GDM1 (cell line): ENCODE results near the gene UTP18.
"Not testable (repeated sequence)": the region's sequence is repeated elsewhere in the genome, so short reads cannot be mapped to it uniquely, and the experiment has no call there.

ENCODE experiments used
- DNase-seq: peaks from one replicate; lab custom pipeline; 2025; lab: John Stamatoyannopoulos, UW

Gene UTP18

DNA sequence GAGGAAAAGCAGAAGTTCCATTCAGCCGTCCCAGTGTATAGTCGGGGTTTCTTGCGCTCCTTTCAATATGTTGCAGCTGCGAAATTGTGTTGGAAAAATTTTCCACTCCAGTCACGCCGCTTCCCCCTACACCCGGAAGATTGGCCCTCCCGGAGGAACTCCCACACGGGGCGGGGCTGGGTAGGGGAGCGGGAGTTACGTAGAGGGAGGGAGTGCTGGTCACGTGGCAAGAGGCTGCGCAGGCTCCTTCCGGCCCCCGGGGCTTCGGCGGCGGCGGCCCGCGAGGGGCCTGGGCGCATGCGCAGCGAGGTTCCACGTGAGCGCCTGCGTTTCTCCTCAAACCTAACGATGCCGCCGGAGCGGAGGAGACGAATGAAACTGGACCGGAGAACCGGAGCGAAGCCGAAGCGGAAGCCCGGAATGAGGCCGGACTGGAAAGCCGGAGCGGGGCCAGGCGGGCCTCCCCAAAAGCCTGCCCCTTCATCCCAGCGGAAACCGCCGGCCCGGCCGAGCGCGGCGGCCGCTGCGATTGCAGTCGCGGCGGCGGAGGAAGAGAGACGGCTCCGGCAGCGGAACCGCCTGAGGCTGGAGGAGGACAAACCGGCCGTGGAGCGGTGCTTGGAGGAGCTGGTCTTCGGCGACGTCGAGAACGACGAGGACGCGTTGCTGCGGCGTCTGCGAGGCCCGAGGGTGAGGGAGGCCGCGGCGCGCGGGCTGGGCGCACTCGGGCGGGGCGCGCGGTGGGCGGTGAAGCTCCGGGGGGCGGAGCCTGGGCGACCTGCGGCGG is at the start of gene UTP18:
TSS of gene UTP18 (plus strand) at position 310 of the 787 bp plus-strand sequence. CDS start at position 349, 39 bp downstream.
- DNase-seq = peak; percentile 95

DNA sequence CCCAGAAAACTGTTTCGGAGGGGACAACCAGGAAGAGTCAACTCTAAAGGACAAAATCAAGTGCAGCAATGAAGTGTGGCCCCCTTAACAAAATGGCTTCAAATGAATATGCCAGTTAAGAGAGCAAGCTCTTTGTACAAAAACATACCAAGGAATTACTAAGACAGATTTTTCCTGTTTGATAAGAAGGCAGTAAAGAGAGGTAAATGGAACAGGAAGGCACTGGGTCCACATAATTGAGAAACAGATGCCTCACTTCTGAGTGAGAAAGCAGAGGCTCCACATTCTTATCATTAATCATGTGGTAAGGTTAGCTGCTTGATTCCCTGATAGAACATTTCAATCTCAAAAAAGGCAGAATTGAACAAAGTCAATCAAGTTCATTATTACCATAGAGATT is 45.4 kb upstream of the UTP18 start:
- no peak for DNase-seq

DNA sequence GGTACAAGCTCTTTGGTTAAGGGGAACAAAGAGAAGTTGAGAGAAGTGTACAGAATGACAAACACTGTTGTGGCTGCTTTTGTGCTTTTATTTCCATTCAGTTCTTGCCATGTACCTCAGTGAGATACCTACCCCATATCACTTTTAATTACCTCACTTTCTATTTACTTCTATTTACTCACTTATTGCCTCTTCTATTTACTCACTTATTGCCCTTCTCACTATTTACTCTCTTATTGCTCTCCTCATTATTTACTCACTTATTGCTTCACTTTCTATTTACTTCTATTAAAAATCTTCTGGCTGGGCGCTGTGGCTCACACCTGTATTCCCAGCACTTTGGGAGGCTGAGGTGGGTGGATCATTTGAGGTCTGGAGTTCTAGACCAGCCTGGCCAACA is 42.4 kb upstream of the UTP18 start:
- no peak for DNase-seq

DNA sequence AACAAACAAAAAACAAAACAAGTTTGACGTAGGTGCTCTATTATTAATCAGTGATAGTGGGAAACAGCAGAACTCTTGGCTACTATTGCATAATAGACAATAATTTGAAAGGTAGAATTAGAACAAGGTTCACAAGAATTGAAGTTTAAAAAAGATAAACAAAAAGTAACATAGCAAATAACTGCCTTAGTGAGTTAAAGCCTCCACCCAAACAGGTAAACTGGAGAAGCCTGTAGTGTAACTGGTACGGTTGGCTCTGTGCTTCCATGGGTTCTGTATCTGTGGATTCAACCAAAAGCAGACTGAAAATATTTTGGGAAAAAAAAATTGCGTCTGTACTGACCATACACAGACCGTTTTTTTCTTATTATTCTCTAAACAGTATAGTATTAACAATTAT is 39.0 kb upstream of the UTP18 start:
- no peak for DNase-seq

DNA sequence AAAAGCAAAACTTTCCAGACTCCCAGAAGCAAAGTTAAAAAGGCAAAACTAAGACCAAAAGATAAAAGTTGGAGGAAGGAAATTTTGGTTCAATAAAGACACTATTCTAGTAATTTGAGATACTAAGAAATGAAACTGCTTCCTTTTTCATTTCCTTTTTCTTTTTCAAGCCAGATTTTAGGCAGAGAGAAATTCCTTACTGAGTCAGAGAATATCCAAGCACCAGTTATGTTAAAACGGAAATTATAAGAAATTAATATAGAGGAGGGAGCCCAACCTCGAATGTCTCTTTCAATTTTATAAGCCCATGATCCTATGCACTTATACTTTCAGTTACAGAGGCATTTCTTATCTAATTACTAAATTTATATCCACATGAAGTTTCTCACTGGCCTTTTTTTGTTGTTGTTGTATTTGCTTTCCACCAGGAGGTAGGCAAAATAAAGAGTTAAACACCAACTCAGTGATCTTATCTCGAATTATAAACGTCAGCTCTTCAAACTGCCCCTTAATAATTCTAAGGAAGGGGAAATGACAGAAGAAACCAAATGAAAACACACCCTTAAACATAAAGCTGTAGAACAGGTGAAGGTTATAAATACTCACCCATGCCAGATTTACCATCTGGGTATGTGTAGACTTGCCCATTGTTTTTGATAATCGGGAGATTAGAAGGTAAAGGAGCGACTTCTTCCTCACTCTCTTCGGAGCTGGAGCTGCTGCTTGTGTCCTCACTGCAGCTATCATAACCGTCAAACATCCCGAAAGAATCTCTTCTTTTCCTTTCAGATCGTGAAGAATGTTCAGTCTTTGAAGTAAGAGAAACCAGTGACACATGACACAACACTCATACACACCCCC is 35.7 kb upstream of the UTP18 start:
- DNase-seq = no peak

DNA sequence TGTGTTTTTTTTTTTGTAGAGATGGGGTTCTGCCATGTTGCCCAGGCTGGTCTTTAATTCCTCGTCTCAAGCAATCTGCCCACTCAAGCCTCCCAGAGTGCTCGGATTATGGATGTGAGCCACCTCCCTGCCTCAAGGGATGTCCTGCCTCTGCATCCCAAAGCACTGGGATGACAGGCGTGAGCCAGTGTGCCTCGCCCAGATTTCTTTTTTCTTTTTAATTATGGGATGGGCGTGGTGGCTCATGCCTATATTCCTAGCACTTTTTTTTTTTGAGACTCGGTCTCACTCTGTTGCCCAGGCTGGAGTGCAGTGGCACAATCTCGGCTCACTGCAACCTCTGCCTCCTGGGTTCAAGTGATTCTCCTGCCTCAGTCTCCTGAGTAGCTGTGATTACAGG is 34.8 kb upstream of the UTP18 start:
- DNase-seq = not testable (repeated sequence)

DNA sequence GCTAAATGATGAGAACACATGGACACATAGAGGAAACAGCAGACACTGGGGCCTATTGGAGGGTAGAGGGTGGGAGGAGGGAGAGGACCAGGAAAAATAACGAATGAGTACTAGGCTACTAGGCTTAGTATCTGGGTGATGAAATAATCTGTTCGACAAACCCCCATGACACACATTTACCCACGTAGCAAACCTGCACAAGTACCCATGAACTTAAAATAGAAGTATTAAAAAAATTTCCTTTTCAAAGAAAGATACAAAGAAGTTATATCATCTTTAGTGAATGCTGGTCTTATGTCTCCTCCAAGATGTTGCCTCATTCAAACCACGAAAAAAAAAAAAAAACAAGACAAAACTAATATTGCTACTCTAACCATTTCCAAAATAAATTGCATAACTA is 32.2 kb upstream of the UTP18 start:
- DNase-seq = no peak

DNA sequence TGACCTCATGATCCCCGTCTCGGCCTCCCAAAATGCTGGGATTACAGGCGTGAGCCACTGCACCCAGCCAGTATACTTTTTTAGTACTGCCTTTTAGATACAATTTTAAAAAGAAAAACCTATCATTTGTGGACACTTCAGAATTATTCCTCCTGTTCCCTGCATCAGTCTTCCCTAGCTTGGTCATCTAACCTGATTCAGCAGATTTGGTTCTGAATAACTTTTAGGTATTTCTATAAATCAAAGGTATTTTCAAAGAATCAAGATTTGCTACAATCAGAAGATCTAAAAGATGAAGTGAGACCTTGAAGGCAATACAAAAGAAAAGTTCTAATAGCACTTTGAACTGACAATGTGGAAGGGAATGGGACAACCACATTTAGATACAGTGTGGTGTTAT is 30.5 kb upstream of the UTP18 start:
- DNase-seq = no peak

DNA sequence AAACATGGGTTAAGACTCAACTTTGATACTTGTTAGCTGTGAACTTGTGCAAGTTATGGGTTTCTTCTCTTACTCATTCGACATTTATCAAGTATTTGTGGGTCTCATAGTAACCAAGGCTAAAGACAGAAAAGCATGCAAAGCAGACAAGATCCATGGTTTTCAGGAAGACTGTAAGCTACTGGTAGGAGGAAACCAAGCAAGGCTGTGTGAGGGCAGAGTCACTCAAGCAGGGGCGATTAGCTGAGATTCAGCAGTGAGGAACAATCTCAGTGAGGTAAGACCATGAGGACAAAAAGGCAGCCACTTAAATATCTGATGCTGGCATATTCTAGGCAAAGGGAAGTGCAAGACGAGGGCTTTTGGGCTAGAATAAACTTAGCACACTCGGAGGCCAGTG is 30.0 kb upstream of the UTP18 start:
- DNase-seq = no peak

DNA sequence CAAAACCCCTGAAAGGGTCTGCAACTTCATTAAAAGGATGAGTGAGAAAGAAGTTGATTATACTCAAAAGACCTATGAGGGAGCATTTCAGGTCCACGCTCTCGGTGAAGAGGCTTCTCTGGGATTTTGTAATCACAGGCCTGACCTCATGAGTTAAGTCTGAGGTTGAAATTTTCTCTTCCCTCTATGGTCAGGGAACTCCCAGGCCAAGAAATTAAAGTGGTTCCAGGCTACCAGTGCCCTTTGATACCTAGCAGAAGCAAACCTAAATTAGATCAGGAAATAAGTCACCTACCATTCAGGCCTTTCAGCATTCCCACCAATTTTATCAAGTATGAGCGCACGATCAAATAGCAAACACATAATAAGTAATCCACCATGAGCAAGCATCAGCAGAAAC is 28.3 kb upstream of the UTP18 start:
- no peak for DNase-seq

DNA sequence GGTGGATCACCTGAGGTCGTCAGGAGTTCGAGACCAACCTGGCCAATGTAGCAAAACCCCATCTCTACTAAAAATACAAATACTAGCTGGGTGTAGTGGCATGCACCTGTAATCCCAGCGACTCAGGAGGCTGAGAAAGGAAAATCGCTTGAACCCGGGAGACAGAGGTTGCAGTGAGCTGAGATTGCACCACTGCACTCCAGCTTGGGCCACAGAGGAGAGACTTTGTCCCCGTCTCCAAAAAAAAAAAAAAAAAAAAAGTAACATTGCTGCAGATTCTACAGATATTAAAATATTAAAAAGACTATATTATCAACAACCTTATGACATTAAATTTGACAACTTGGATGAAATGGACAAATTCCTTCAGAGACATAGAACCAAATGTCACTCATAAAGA is 26.2 kb upstream of the UTP18 start:
- no peak for DNase-seq

DNA sequence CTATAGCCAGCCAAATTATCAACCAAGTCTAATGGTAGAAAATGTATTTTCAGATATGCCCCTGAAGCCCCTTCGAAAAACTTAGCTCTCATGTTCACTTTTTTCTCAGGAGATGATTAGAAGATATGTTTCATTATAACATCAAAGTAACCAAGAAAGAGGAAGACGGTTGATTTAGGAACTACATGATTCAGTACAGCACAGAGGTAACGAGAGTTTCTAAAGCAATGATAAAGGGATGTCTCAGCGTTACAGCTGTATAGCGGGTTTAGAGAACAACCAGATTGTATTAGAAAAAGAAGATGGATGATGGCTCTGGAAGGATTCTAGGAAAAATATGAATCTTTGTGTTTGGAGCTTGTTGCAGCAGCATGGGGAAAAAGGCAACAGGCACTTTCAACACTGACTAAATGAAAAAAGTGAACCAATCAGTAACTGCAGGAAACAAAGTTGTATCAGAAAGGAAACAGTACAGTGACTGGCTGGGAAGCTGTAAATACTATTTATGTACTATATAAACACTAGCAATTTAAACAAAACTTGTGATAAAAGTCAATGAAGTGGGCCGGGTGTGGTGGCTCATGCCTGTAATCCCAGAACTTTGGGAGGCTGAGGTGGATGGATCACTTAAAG is 22.0 kb upstream of the UTP18 start:
- DNase-seq = no peak

DNA sequence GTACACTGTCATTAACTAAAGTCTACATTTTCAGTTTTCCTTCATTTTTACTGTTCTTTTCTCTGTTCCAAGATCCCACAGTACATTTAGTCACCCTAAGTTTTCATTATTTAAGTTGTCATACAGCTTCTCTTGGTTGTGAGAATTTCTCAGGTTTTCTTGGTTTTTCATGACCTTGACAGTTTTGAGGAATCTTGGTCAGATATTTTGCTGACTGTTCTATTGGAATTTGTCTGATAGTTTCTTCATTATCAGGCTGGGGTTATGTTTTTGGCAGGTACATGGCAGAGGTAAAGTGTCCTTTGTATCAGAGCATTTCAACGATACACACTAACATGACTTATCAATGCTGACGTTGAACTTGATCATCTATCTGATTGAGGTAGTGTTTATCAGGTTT is 20.1 kb upstream of the UTP18 start:
- DNase-seq = no peak

DNA sequence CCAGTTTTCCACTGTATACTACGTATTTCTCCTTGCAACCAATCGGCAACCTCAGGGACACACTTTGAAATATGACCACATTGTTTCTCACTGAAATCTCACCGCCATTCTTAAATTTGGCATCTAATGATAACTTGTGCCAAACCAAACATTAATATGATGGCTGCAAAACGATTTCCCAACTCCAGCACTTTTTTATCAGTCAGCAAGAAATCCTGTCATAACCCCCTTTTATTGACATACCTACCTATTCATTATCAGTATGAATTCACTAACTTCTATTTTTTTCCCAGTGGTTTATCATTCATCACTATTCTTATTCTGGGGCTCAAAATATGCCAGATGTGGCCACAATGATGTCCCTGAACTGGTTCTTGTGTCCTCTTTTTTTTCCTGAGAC is 16.3 kb upstream of the UTP18 start:
- no peak for DNase-seq

DNA sequence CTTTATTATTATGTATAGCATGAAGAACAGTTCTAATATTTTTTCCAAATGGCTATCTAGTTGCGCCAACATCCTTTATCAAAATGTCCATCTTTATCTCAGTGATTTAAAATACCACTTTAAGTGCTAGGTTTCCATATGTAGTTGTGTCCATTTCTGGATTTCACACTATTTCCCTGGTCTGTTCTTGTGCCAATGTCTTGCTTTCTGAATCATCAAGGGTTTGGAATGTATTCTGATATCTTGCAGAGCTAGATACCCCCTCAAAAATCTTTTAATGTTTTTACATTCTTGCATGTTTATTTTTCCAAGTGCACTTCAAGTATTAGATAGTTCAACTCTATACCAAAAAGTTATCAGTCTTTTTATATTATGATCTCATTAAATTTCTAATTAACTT is 14.8 kb upstream of the UTP18 start:
- DNase-seq = no peak

DNA sequence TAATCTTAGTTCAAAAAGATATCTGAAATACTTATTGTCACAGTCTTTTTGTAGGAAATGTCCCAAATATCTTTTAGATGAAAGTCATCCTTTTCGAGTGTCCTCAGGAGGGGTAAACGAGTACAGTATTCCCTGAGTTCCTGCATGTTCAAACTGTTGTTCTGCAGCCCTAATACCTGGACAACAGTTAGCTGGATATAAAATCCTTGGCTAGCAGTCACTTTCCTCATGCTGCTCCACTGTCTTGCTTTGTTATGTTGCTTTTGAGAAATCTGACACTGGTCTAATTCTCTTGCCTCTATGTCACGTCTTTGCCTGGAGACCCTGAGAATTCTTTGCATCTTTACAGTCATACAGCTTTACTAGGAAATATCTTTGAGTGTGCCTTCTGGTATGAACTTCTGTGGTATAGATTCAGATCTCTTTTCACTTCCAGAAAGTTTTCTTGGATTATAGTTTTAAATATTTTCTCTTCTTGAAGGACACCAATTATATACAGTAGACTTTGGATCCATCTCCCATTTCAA is 10.0 kb upstream of the UTP18 start:
- DNase-seq = no peak

DNA sequence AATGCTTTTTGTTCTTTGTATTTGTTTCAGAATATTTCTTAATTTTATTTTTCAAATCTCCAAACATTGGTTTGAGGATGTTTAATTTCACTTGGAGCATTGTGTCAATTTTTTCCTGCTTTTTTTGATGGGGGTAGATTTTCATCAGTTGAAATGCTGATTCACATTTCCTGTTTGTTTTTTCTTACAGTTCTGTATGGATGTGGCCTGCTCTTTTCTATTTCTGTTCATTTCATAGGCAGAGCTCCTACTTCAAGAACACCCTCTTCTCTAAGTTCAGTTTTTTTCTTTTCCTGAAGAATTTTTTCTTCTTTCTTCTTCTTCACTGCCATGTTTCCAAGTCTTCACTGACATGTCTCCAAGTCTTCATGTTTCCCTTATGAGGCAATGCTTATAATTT is 9.3 kb upstream of the UTP18 start:
- no peak for DNase-seq

DNA sequence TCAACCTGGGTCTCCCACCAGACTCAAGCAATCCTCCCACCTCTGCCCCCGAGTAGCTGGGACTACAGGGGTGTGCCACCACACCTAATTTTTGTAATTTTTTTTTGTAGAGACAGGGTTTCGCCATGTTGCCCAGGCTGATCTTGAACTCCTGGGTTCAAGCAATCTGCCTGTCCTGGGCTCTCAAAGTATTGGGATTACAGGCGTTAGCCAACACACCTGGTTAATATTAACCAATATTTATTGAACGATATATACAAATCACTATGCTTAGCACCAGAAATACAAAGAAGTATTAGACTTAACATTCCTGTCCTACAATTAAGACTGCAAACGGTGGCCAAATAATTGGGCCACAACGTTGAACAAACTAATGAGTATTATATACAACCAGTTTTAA is 4.7 kb upstream of the UTP18 start:
- DNase-seq = no peak

DNA sequence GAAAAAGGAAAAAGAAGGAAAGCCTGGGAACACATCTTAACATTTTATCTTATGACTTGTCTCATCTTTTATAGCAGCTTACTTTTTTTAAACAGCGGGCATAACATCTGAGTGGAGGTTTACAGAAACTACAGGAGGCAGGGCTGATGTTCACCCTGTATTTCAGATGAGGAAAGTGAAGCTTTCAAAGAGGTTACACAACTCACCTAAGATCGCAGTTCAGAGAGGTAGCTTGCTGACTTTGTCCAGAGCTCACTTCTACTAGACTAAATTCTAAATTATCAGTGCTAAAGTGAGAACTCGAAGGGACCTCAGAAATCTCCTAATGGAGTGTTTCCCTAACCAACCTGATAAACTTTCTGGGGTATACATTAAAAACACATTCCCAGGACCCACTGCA is 4.2 kb upstream of the UTP18 start:
- DNase-seq = no peak

DNA sequence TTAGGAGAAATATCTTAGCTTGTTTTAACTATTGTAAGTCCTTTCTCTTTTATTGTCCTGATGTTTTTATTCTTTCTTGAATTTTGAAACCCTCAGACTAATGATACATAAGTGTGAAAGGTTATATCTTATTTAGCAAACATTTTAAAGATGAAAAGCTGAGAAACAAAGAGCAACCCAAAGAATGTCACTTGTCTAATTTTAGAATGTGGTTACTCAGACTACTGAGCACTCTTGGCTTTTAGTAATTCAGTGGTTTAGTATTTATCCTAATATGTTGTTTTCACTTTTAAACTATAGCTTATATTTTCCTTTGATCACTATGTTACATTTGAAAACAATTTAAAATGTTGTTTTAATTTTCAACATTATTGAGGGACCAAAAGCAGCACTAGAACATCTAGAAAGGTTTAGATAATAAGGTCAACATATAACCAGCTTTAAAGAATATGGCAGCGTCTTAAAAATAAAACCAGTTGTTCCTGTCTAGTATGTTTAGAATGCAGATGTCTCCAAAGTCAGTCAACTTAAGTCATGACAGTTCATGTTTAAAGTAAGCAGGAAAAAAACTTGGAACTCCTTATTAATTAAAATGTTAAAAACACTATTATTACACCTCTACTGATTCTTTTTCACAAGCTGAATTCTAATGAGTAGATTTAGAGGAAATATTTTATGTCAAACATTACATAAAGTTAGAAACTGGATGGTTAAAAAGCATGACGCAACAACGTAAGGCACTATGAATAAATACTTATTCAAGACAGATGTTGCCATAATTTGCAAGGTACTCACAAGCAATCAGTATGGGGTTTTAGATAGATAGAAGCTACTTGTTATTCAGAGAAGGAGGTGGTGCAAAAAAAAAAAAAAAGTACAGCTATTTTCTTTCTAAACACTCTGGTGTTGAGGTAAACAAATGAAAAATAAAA is 2.9 kb upstream of the UTP18 start:
- DNase-seq = no peak

DNA sequence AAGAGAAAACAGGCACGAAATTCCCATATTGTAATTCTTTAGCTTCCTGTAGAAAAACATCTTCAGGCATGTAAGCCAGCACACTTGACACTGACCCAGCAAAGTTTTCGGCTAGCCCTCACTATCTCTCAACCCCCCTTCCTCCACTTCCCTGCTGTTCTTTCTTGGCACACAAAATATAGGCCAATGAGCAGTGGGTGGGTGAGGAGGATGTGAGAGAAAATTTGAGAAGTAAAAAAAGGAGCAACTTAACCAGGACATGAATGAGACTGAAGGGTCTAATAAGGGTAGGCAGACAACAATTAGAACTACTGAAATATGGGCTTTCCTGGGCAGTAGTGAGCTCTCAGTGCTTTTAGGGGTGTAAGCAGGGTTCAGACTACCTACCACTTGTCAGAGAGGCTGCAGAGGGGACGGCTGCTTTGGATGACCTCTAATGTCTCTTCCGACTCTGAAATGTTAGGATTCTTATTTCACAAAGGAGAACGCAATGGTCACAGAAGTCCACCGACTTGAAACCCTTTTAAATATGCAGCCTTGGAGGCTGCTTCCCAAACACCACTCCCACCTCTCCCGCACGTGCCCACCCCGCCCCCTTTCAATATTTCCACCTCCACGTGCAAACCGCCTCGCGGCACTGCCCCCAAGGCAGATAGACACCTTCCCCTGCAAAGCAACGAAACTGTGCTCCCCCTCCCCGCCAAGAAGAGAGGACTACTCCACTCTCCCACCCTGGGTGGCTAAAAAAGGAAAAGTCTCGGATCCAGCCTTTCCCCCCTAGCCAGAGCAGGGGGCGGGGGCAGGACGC is 1.4 kb upstream of the UTP18 start:
- no peak for DNase-seq
